Measurements from ENCODE around the gene PCDH15.
"Not testable (repeated sequence)": the region's sequence is repeated elsewhere in the genome, so short reads cannot be mapped to it uniquely, and the experiment has no call there.

Gene PCDH15

DNA sequence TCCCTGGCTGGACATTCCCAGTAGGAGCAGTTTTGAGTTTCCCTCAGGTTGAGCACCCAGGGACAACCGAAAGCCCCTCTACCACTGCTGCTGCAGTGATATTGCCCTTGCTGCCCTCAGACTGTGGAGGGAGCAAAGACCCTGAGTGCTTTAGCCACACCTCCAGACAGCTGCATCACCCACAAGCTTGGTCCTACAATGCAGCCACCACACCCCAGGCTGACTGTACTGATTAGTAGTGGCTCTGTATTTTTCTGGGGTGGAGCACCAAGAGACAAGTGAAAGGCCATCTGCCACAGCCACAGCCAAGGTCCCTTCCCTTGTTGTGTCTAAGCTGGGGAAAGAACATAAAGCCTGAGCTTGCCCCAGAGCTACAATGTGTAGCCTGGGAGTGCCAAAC is 789.9 kb downstream of the PCDH15 start:
- DNase-seq: no peak
- intact Hi-C loops (cut with DNase I): no loop called here

DNA sequence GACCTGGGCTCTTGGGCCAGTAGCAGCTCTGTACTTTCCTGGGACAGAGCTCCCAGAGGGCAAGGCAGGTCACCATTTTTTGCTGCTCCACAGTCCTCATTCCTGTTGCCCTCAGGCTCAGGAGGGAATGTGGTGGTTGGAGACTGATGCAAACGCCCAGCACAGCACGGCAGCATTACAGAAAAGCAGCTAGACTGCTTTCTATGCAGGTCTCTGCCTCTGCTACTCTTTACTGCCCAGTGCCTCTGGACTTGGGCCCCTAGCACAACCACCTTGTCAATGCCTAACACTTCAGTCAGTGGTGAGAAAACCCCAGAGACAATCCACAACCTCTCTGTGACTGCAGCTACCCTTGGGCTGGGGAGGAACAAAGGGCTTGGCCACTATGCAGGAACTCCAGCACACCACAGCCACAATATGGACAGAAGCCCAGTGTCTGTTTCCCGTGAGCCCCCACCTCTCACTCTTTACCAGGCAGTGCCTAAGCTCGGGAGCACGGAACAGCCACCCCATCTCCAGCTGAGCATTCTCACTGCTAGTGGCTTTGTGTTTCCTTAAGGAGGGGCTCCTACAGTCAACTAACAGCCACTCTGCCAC is 790.6 kb downstream of the PCDH15 start:
- no peak for DNase-seq
- intact Hi-C loops (cut with DNase I): no loop called here

DNA sequence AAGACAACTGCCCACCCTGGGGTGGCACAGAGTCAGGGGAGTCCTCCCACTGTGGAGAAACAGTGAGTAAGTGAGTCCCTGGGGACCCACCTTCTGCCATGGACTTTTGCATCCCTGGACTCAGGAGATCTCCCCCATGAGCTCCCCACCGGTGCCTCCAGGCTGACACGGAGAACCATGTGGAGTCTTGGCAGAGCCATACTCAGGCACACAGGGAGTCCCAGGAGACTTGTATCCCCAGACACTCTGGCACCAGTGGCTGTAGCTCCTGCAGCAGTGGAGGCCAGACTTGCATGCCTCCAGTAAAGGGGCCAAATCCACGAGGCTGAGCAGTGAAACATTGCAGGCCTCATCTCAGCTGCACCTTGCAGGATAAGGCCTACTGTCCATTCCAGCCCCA is 791.4 kb downstream of the PCDH15 start:
- peak in 1 of 10 donors; percentile 72 for DNase-seq
- intact Hi-C loops (cut with DNase I): no loop called here

DNA sequence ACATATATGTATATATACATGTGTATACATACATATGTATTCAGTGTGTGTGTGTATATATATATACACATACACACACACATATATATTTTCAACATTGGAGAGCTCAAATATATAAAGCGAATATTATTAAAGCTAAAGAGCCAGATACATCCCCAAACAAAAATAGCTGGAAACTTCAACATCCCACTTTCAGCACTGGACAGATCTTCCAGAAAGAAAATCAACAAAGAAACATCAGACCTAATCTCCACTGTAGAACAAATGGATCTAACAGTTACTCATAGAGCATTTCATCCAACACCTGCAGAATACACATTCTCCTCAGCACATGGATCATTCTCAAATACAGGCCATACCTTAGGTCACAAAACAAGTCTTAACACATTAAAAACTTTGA is 799.0 kb downstream of the PCDH15 start:
- intact Hi-C loops (cut with DNase I): no loop called here
- DNase-seq: no peak

DNA sequence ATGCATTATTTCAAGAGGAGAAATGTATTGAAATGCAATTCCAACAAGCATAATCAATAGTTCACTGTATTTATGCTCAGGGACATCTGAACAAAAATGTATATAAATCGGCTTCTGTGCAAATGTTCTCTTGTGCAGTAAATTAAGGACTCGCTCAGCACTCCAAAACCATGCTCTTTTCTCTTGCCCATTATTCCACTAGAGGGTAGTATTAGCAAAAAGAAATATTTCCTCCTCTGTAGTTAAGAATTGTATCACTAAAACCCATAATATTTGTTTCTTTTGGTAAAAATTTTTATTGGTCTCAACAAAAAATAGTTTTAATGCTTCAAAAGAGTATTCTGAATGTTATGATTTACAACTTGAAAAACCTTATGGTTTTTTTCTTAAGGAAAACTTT is 803.1 kb downstream of the PCDH15 start:
- intact Hi-C loops (cut with DNase I): loop anchor here (5.0 kb wide), 1 partner anchor 404 kb away; no protein-coding TSS in a partner anchor
- DNase-seq: no peak

DNA sequence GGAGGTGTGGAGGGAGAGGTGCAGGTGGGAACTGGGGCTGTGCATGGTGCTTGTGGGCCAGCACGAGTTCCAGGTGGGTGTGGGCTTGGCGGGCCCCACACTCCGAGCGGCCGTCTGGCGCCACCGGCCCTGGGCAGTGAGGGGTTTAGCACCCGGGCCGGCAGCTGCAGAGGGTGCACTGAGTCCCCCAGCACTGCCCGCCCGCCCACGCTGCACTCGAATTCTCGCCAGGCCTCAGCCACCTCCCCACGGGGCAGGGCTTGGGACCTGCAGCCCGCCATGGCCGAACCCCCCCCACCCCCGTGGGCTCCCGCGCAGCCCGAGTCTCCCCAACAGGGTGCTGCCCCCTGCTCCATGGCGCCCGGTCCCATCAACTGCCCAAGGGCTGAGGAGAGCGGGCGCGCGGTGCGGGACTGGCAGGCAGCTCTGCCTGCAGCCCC is 810.2 kb downstream of the PCDH15 start:
- DNase-seq: peak in 3 of 10 donors; percentile 56 to 80 (median 67)
- intact Hi-C loops (cut with DNase I): no loop called here

DNA sequence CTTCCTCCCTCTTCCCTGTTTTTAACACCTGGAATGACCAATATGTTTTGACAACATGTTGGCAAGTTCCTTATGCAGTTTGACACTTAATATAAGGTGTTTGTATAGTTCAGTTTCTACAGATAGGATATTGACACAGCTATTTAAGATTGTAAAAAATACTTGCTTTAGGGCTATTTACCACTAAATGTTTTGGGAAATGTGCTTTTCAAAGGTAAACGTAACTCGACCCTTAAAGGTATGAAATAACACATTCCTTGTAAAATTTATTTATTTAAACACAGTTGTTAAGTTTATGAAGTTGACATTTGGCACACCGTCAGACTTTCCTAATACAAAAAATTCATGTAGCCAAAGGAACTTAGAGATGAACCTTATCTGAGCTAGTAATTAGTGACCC is 817.6 kb downstream of the PCDH15 start:
- no peak for DNase-seq
- intact Hi-C loops (cut with DNase I): no loop called here

DNA sequence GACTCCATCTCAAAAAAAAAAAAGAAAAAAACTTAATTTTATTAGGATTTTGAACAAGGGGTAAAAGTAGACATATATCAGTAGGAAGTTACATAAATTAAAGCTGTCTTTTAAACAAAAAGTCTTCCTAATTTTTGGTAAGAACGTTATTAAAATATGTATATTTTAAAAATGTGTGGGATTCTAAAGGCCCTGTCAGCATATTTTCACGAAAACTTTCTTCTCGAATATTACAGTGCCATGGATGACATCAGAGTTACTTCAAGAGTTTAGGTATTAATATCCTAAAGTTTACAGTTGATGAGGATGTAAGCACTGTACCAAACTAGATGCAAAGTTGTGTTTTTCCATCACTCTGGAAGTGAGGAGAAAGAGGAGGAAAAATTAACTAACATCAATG is 820.8 kb downstream of the PCDH15 start:
- no peak for DNase-seq
- intact Hi-C loops (cut with DNase I): no loop called here

DNA sequence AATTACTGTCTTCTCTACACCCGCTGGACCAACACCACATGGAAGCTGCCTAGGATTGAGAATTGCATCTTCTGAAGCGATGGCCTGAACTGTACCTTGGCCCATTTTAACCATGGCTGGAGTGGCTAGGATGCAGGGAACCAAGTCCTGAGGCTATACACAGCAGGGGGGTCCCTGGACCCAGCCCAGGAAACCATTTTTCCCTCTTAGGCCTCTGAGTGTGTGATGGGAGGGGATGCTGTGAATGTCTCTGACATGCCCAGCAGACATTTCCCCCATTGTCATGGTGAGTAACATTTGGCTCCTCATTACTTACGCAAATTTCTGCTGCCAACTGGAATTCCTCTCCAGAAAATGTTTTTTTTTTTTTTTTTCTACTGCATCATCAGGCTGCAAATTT is 822.7 kb downstream of the PCDH15 start:
- intact Hi-C loops (cut with DNase I): no loop called here
- DNase-seq: no peak

DNA sequence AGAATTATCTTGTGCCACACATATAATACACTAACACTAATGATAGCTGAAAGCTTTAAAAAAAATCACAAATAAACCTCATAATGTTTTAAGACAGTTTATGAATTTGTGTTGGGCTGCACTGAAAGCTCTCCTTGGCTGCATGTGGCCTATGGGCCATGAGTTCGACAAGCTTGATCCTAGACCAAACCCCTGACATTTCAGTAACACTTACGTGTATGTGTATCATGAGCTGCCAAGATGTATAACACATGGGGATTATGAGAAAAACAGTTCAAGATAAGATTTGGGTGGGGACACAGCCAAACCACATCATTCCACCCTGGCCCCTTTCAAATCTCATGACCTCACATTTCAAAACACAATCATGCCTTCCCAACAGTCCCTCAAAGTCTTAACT is 823.8 kb downstream of the PCDH15 start:
- intact Hi-C loops (cut with DNase I): no loop called here
- no peak for DNase-seq

DNA sequence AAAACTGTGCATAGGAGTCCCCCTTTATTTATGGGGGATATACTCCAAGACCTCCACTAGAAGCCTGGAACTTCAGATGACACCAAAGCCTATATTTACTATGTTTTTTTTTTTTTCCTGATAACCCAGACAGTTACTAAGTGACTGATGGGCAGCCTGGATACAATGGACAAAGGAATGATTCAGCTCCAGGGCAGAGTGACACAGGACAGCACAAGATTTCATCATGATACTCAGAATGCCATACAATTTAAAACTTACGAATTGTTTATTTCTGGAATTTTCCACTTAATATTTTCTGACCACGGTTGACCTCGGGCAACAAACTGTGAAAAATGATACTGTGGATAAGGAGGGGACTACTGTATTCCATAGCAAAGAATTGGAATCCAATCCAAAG is 843.6 kb downstream of the PCDH15 start:
- peak in 1 of 10 donors; percentile 32 for DNase-seq
- intact Hi-C loops (cut with DNase I): no loop called here

DNA sequence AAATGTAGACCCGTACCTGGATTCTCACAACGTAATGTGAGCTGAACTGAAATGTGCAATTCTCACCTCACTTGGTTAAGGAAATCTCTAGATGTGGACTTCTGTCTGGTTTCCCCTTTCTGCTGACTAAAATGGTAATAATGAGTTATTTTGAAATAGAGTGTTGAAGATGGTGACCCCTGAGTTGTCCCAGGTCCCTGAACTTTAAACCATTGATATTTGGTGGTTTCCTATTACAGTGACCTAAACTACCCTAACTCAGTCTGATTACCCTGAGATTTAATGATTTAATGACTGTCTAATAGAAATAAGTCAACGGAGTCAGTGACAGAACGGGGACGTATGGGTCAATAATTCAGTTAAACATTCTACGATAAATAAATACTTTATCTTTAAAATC is 845.9 kb downstream of the PCDH15 start:
- intact Hi-C loops (cut with DNase I): no loop called here
- DNase-seq: no peak

DNA sequence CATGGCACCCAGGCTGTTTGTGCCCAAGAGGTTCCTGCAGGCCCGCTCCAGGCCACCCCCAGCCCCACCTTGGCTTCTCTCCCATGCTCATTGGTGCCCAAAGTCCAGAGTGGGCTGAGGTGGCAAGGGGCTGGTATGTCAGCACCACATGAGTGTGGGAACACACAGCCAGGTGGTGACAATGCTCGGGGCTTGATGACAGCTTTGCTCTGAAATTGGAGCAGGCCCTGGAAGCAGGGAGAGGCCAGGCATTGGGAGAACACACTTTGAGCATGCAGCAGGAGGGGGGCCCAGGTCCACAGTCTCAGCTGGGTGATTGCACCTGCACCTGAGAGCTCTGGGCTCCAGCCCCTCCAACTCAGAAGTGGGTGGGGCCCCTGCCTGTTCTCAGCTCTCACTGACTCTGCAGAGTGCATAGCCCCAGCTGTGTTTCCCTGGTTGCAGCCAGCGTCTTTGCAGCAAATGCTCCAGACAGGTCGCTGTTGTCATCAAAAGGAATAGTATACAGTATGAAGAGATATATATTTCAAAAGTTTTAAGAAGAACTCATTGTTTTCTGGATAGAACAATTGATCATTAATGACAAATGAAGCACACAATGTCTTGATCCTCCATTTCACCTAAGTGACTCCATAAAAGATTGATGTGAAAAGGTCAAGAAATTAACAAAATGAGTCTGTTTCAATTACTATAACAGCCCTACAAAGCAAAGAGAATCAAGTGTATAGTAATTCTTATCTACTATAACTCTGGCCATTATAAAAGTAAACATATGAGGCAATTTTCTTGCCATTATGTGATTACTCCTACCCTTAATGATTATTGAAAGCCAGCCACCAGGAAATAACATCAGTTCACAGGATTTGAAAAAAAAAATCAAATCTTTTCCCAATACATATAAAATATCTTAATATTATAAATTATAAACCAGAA is 848.1 kb downstream of the PCDH15 start:
- intact Hi-C loops (cut with DNase I): no loop called here

DNA sequence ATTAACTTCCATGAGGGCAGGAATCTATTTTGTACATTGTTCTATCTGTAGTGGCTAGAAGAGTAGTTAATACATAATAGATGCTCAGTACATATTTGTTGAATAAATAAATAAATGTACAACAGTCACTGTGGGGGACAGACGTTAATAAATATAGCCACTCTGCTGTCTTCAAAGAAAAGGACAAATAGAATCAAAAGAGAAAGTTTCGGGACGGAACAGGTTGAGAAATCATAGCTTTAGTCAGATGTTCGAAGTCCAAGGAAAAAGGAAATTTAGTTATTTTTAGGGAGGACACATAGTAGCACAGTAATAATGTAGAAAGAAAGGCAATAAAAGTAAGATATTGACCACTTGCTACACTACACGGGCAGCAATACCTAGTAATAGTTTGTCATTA is 861.4 kb downstream of the PCDH15 start:
- no peak for DNase-seq
- intact Hi-C loops (cut with DNase I): no loop called here

More for the DNA sequence above, 848.1 kb downstream of the PCDH15 start:
- peak in 3 of 10 donors; percentile 55 to 80 (median 58) for DNase-seq

DNA sequence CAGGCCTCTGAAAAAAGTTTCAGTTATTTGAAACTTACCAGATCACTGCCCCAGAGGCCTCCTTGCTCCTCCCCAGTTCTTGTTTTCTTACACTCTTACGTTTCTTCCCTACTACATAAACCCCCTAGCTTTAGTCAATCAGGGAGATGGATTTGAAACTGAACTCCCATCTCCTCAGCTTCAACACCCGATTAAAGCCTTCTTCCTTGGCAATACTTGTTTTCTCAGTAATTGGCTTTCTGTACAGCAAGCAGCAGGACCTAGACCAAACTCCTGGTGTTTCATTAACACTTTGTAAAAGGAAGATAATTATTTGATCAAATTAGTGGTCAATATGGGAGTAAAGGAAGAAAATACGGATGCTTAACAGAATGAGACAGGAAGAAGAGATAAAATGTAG is 870.4 kb downstream of the PCDH15 start:
- no peak for DNase-seq
- intact Hi-C loops (cut with DNase I): no loop called here

DNA sequence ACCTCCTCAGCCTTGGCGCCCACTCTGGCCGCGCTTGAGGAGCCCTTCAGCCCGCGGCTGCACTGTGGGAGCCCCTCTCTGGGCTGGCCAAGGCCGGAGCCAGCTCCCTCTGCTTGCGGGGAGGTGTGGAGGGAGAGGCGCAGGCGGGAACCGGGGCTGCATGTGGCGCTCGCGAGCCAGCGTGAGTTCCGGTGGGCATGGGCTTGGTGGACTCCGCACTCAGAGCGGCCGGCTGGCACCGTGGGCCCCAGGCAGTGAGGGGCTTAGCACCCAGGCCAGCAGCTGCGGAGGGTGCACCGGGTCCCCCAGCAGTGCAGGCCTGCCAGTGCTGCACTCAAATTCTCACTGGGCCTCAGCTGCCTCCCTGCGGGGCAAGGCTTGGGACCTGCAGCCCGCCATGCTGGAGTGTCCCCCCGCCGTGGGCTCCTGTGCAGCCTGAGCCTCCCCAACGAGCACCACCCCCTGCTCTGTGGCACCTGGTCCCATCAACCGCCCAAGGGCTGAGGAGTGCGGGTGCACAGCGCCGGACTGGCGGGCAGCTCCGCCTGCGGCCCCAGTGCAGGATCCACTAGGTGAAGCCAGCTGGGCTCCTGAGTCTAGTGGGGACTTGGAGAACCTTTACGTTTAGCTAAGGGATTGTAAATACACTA is 876.9 kb downstream of the PCDH15 start:
- DNase-seq: peak in 3 of 10 donors; percentile 43 to 80 (median 80)
- intact Hi-C loops (cut with DNase I): not testable (repeated sequence)

DNA sequence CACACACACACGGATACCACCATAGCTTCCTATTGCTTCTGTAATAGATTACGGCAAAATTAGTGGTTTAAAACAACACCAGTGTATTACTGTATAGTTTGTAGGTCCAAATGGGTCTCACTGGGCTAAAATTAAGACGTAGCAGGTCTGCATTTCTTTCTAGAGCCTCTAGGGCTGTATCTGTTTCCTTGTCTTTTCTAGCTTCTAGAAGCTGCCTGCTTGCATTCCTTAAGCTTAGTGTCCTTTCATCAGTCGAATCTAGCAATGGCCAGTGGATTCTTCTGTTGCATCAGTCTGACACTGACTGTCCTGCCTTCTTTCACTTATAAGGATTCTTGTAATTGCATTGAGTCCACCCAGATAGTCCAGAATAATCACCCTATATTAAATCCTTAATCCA is 882.3 kb downstream of the PCDH15 start:
- no peak for DNase-seq
- intact Hi-C loops (cut with DNase I): no loop called here

DNA sequence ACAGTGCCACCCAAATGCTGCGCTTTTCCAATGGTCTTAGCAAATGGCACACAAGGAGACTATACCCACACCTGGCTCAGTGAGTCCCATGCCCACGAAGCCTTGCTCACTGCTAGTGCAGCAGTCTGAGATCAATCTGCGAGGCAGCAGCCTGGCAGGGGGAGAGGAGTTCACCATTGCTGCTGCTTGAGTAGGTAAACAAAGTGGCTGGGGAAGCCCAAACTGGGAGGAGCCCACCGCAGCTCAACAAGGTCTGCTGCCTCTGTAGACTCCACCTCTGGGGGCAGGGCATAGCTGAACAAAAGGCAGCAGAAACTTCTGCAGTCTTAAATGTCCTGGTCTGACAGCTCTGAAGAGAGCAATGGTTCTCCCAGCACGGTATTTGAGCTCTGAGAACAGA is 891.2 kb downstream of the PCDH15 start:
- intact Hi-C loops (cut with DNase I): no loop called here
- DNase-seq: no peak

DNA sequence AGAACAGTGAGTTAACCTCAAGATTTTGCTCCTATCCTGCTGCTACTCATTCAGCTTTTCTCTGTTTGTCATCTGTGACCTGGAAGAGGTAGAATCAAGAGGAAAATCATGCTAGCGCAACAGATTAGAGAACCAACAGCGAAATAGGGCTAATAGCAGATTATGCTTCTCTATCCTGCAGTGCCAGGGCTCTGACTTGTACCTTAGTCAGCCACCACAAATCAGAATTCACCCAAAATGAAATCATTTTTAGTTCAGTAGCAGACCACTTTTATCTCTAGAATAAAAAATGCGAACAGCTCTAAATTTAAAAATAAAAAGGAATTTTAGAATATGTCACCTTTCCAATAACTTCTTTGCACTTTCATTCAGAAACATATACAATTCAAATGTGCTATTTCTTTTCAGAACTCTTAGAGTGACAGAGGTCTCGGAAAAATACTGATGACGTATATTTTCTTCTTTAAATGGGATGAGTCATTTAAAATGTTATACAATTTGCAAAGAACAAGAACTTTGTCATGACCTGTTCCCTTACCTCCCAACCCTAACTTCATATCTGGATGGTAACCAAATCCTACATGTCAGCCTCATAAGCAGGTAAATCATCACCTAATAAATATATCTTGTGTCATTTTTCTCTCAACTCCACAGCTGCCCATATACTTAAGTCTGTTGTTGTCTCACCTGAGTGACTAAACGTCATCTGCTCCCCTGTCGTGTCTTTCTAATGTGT is 896.4 kb downstream of the PCDH15 start:
- intact Hi-C loops (cut with DNase I): no loop called here
- no peak for DNase-seq

DNA sequence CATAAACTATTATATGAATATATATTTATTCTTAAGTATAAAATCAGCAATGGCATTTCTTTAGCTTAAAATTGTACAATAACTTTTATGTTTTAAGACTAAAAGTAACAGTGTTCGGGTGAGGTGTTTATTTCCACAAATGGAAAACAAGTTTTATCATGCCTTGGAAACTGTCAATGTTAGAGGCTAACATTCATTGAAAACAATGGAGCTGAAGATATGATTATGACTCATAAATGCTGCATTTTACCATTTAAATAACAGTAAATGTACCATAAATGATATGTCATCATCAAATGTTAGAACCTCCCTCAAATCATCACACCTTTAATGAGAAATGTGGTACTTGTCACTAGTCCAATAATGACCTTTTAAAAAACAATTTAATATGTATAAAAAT is 897.3 kb downstream of the PCDH15 start:
- intact Hi-C loops (cut with DNase I): no loop called here
- DNase-seq: no peak
